HG02678 (cell line): ENCODE measurements around the gene TXNDC15.
"Not testable (repeated sequence)": the region's sequence is repeated elsewhere in the genome, so short reads cannot be mapped to it uniquely, and the experiment has no call there.

Experiments used
- ATAC-seq: cut with Tn5 transposase; IDR thresholded peaks from one replicate; pipeline ENCODE4 v1.9.1; 2021; ENCODE audit warnings: mild to moderate bottlenecking, moderate library complexity; ENCODE audit not compliant: unreplicated experiment

The TXNDC15 gene, protein sequence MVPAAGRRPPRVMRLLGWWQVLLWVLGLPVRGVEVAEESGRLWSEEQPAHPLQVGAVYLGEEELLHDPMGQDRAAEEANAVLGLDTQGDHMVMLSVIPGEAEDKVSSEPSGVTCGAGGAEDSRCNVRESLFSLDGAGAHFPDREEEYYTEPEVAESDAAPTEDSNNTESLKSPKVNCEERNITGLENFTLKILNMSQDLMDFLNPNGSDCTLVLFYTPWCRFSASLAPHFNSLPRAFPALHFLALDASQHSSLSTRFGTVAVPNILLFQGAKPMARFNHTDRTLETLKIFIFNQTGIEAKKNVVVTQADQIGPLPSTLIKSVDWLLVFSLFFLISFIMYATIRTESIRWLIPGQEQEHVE

DNA sequence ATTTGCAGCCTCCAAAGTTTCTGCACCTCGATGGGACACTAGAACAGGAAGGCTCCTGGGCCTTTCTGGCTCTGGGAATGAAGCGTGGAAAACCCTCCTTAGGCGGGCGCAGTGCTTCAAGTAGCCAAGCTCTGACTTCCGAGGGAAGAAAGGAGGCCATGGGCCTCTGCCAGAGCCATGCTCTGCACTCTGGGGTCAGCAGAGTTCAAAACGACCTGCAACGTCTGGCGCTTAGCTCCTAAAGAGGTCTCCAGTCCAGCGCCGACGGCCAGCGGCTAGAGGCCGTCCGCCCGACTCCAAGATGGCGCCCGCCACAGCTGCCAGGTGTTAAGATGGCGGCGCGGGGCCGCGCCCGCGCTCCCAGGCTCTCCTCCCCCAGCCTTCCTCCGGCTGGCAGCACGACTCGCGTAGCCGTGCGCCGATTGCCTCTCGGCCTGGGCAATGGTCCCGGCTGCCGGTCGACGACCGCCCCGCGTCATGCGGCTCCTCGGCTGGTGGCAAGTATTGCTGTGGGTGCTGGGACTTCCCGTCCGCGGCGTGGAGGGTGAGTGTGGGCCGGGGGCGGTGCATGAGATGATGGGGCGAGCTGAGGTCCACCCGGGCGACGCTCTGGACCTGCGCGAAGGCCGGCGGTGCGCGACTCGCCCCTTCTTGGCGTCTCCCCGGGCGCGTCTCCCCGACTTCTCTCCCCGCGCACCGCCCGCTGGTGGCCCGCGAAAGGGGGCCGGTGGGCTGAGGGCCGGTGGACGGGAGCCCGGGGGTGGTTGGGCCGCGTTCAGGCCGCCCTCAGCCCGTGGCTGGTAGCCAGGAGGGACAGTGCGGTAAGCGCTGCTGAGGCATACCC lies at the start of gene TXNDC15:
Gene TXNDC15 (plus strand): TSS at position 385 of the 844 bp plus-strand sequence. CDS start 57 bp downstream, at position 442.
- ATAC-seq = peak; percentile 80

DNA sequence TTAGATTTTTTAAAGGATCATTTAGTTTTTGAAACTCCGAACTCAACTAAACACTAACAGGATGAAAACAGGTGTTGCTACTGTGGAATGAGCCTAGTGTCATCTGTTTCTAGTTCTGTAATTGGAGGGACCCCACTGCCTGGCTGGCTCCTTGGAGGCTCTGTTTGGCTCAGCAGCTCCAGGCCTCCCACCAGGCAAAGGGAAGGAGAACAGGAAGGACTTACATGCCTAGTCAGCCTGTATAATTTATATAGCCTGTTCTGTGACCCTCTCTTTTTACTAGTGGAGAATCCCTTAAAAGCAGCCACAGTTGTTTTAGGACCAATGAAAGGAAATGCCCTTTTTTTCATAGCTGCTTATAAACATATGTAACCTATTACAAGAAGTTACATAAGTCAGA lies 49.5 kb upstream of the TXNDC15 start:
- ATAC-seq = no peak

- ATAC-seq = no peak
These were observed 49.0 kb upstream of the TXNDC15 start for GRCh38 chr5:134825212-134825611.

DNA sequence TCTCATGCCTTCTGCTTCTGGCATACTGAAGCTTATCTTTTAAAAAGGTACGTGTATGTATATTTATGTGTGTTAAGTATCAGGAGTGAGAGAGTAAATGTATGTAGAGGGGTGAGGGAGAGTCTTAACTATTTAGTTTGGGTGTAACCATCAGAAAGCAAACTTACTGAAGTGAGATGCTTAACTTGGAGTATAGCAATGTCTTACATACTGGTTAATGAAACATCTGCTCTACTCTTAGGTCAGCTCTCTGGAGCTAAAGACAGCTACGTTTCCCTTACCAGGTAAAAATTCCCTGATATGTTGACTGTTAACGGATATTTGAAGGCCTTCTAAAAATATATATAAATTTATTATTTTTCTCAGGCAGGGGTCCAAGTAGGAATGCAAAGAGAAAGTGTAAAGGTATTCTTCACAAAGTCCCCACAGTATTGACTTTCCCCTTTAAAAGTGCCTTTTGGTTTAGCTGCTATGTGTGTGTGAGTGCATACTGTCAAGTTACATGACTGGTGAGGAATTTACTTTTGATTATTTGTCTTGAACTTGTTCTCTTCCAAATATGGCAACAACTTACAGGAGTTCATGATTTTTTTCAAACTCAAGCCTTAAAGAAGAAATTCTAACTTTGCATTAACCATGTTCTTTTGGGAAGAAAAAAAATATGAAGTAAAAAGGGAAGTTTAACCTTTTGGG lies 40.7 kb upstream of the TXNDC15 start:
- ATAC-seq = no peak

DNA sequence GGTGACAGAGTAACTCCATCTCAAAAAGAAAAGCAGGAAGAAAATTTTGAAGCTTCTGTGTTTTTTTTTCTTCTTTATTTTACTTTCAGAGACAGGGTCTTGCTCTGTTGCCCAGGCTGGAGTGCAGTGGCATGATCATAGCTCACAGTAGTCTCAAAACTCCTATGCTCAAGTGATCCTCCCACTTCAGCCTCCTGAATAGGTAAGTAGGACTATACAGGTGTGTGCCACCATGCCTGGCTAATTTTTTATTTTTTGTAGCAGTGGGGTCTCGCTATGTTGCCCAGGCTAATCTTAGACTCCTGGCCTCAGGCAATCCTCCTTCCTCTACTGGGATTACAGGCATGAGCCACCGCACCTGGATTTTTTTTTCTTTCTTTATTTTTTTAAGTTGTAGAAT lies 38.5 kb upstream of the TXNDC15 start:
- ATAC-seq = no peak

DNA sequence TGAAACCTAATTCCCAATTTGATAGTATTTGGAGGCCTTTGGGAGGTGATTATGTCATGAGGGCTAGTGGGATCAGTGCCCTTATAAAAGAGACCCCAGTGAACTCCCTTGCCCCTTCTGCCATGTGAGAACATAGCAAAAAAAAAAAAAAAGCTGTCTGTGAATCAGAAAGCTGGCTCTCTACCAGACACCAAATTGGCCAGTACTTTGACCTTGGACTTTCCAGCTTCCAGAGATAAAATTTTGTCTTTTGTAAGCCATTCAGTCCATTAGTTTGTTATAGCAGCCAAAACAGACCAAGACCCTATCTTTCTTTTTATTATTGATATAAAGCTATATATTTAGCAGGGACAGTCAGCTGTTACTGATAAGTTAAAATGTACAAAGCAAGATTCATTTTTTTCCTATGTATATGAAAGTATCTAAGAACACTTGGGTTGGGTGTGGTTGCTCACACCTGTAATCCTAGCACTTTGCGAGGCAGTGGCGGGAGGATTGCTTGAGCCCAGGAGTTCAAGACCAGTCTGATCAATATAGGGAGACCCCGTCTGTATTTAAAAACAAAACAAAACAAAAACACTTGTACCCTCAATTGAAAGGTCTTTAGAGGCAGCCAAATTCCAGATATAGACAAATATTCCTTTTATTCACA lies 36.5 kb upstream of the TXNDC15 start:
- no peak for ATAC-seq

DNA sequence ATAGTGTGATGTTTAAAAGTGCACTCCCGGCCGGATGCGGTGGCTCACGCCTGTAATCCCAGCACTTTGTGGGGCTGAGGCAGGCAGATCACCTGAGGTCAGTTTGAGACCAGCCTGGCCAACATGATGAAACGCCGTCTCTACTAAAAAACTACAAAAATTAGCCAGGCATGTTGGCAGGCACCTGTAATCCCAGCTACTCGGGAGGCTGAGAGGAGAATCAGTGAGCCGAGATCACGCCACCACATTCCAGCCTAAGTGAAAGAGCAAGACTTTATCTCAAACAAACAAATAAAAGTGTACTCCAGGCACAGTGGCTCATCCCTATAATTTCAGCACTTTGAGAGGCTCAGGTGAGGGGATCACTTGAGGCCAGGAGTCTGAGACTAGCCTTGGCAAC lies 35.8 kb upstream of the TXNDC15 start:
- ATAC-seq = not testable (repeated sequence)

GRCh38 chr5:134840811-134841210 lies 33.4 kb upstream of the TXNDC15 start:
- ATAC-seq = no peak

GRCh38 chr5:134844252-134844651 lies 29.9 kb upstream of the TXNDC15 start:
- no peak for ATAC-seq

GRCh38 chr5:134845335-134845851 lies 28.8 kb upstream of the TXNDC15 start:
- ATAC-seq = no peak

DNA sequence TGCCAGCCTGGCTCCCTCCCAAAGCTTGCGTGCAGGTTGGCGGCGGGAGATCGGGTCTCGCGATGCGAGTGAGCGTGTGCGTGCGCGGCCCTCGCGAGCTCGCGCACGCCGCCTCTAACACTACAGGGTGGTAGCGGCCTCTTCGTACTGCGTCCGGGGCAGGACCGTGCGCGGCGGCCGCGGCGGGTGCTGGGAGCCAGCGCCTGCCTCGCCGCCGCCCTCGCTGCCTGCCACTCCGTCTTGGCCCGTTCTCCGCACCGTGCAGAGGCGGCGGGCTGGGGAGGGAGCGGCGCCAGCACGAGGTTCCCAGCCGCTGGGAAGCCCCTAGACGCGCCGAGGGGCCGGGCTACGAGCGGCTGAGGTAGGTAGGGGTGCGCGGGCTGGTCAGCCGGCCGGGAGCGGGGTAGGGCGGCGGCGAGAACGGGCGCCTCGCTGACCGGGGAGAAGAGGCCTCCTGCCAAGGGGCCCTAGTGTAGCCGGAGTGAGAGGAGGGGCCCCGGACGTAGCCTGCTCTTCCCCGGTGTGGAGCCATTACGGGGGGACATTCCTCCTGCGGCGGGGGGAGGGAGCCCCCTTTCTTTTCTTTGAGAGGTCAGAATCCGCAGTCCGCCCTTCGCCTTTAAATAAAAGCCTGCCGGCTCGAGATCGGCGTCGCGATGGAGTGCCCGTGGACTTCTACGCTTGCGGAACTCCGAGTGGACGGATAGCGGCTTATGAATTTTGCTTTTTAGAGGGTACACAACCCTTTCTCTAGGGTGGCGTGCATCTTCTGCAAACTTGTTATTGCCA lies 28.1 kb upstream of the TXNDC15 start, which contains the start of gene C5orf24:
Gene C5orf24 (plus strand): TSS at position 117 of the 789 bp plus-strand sequence. CDS start 8,933 bp downstream, outside the sequence.
- ATAC-seq = peak; percentile 94

DNA sequence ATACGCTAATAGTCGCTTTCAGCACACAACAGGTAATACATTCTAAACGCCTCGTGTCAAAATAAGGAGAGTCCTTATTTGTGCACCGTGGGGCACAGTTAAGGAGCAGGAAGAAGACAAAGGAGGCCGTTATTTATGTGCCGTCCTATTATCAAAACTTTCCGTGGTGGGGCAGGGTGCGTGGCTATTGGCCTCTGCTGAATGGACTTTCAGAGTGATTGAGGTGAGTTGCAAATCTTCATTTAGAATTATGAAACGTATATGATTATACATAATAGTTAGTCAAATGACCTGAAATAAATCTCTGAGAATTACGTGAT lies 27.6 kb upstream of the TXNDC15 start:
- no peak for ATAC-seq

DNA sequence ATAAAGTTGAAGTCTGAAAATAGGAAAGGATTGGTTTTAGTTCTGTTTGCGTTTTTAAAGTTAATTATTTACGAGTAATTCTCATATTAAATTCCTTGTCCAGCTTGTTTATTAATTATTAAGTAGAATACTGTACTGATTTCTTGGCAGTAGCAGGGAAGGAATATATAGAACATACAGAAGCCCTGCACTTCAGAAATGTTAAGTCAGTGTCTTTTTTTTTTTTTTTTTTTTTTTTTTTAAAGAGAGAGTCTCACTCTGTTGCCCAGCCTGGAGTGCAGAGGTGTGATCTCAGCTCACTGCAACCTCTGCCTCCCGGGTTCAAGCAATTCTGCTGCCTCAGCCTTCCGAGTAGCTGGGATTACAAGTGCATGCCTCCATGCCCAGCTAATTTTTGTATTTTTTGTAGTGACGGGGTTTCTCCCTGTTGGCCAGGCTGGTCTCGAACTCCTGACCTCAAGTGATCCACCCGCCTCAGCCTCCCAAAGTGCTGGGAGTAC lies 24.7 kb upstream of the TXNDC15 start:
- ATAC-seq = not testable (repeated sequence)

GRCh38 chr5:134851307-134851923 lies 22.8 kb upstream of the TXNDC15 start:
- ATAC-seq = no peak

DNA sequence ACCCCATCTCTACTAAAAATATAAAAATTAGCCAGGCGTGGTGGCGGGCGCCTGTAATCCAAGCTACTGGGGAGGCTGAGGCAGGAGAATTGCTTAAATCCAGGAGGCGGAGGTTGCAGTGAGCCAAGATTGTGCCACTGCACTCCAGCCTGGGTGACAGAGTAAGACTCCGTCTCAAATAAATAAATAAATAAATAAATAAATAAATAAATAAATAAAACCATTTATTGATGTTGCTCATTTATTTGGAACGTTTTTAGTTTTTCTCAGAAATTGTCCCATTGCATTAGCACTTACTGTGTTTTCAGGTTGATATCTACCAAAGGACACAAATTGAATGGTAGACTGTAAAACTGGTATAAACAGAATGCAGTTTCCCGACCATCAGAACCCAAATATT lies 17.7 kb upstream of the TXNDC15 start:
- not testable (repeated sequence) for ATAC-seq

DNA sequence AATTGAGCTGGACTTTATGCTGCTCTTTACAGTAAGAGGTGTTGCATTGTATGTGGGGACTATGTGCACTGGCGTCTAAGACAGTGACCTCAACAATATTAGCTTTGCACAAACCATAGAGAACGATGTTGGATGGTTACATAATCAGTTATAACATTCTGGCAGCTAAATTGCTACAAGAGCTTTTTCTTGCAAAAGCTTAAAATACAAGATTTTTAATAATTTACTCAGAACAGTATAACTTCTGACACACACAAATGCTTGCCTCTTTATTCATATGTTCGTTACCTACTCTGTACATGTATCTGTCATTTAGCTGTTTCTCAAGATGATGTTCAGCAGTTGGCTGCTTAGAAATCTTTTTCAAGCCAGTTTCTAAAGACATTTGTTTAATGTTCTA lies 16.8 kb upstream of the TXNDC15 start:
- no peak for ATAC-seq

- ATAC-seq = no peak
These were observed 9.5 kb upstream of the TXNDC15 start for GRCh38 chr5:134864707-134865106.

GRCh38 chr5:134873494-134873893 lies 677 bp upstream of the TXNDC15 start:
- no peak for ATAC-seq
